ENCODE data around the gene FOXO1. TPM values are rescaled to one million over a fixed set of nuclear protein-coding genes. Genes with fewer than 3 reads are reported as not detected.

The FOXO1 gene
- total and polyA plus RNA-seq, 2 of the 13 experiments (the other 11 are each of a cell fraction or from before 2014, with no cell fraction given), result 8.1 to 13.1 TPM

- FAIRE-seq, result no peak
- ATAC-seq, result no peak
- H3K36me3 ChIP-seq (replicated peaks in 1 of 2; ENCODE audit: control insufficient read depth in 1 of 2, insufficient read depth in 2 of 2, low read length in 2 of 2), result no peaks in the 10 kb centered on the region
- no peaks in the 10 kb centered on the region for H4K20me1 ChIP-seq (ENCODE audit: insufficient read depth, low read length)
- no peak overlapping the region for H3K27ac ChIP-seq (ENCODE audit: extremely low read length, insufficient read depth, low read length)
- no TSS peak for BruUV-seq (replicated peaks)
- TF ChIP-seq ZNF879 (CRISPR knock-in tag; IDR thresholded peaks at IDR 0.05) (no peak), ZFX (CRISPR knock-in tag; IDR thresholded peaks at IDR 0.05; ENCODE audit: low read depth) (no peak), HES4 (CRISPR knock-in tag; IDR thresholded peaks at IDR 0.05; ENCODE audit: borderline replicate concordance) (no peak)
- CTCF ChIA-PET (ENCODE audit: low intra/inter-chr PET ratio, low total read pairs), result no interaction called here
- no peak for DNase-seq (ENCODE audit: low spot score)
- no peak overlapping the region for H3K4me3 ChIP-seq (replicated peaks in 1 of 3; ENCODE audit: insufficient read depth in 1 of 3, low read depth in 2 of 3, low read length in 3 of 3)
- H3K9me3 ChIP-seq (ENCODE audit: low read length), result no peaks in the 10 kb centered on the region
- no peaks in the 10 kb centered on the region for H3K4me1 ChIP-seq (ENCODE audit: insufficient read depth, low read length)
- H2AFZ ChIP-seq (ENCODE audit: low read length), result no peak overlapping the region
- no peak overlapping the region for H3K4me2 ChIP-seq (ENCODE audit: low read depth, low read length)
- 33% methylated on average over 3 of the region's 3 CpGs for WGBS (ENCODE audit: low lambda C conversion rate)
- no peak overlapping the region for H3K9ac ChIP-seq (ENCODE audit: insufficient read depth, low read depth, low read length)
- H3K79me2 ChIP-seq (ENCODE audit: insufficient read depth, low read length), result no peaks in the 10 kb centered on the region
- no peaks in the 10 kb centered on the region for H3K27me3 ChIP-seq (ENCODE audit: control insufficient read depth in 1 of 2, insufficient read depth in 2 of 2, low read length in 2 of 2)
- in situ Hi-C loops (cut with HindIII; ENCODE audit: extremely low pct_ligation_motif_present, low pct_unique_long_range_greater_than_20kb), result loop anchor here (10.0 to 25.0 kb wide), 2 partner anchors 901 to 1014 kb away; no protein-coding TSS in a partner anchor
- intact Hi-C loops (cut with micrococcal nuclease; ENCODE audit: unreplicated experiment), result no loop called here
- POLR2A ChIA-PET, result no interaction called here
Observed at GRCh38 chr13:40688781-40689180, 22.3 kb upstream of the FOXO1 start.

DNA sequence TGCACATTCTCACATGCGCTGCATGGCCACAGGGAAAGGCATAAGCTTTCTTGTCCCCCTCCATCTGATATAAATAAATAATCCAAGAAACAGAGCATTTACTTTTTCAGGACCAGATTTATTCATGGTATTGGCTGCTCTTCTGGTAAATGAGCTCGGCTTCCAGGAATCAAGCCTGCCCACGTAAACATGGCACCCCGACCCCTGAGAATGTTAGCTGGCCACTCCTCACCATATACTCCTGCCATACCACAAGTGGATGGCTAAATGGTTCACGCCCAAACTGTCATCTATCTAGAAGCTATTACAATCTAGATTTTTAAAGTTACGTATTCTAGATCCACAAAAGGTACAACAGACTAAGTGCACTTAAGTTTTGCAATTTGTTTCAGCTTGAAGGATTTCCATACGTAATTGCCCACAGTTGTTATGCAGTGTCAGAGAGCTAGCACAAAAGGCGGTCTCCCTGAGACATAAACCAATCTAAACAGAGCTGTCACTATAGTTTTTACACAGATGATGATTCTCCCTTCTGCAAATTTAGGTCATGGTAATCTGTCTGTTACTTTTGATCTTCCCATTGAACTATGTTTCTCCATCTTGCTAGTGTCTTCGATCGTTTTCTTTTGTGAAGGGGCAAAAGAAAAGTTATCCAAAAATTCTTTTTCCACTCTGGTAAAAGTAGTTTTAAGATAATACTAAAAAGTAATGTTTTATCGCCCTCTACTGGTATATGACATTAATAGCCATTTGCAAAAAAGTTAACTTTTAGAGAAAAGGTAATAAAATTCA, 16.2 kb upstream of the FOXO1 start:
- peak; percentile 82 for TF ChIP-seq STAG1 (CRISPR knock-in tag; IDR thresholded peaks at IDR 0.05)
- TF ChIP-seq TSC22D2 (CRISPR knock-in tag; IDR thresholded peaks at IDR 0.05; ENCODE audit: borderline replicate concordance), result no peak
- TF ChIP-seq ZNF607 (CRISPR knock-in tag; IDR thresholded peaks at IDR 0.05; ENCODE audit: borderline replicate concordance), result no peak
- TF ChIP-seq NCOA1 (CRISPR knock-in tag; IDR thresholded peaks at IDR 0.05), result no peak
- no peak for TF ChIP-seq ZBTB20 (CRISPR knock-in tag; IDR thresholded peaks at IDR 0.05; ENCODE audit: borderline replicate concordance, low read depth)
- TF ChIP-seq ATF1 (CRISPR knock-in tag; IDR thresholded peaks at IDR 0.05), result no peak
- Histone ChIP-seq H3K27ac (ENCODE audit: extremely low read length, insufficient read depth, low read length) (no peak overlapping the region), H4K20me1 (ENCODE audit: insufficient read depth, low read length) (no peaks in the 10 kb centered on the region), H3K79me2 (ENCODE audit: insufficient read depth, low read length) (no peaks in the 10 kb centered on the region), H3K4me3 (replicated peaks in 1 of 3; ENCODE audit: insufficient read depth in 1 of 3, low read depth in 2 of 3, low read length in 3 of 3) (no peak overlapping the region), H3K9me3 (ENCODE audit: low read length) (no peaks in the 10 kb centered on the region), H2AFZ (ENCODE audit: low read length) (no peak overlapping the region), H3K4me2 (ENCODE audit: low read depth, low read length) (0 out of 2 replicates have a peak overlapping the region, but pooled peaks have one; percentile 14), H3K9ac (ENCODE audit: insufficient read depth, low read depth, low read length) (no peak overlapping the region), H3K4me1 (ENCODE audit: insufficient read depth, low read length) (peaks cover 23% of the 10 kb centered on the region), H3K36me3 (replicated peaks in 1 of 2; ENCODE audit: control insufficient read depth in 1 of 2, insufficient read depth in 2 of 2, low read length in 2 of 2) (no peaks in the 10 kb centered on the region), H3K27me3 (ENCODE audit: control insufficient read depth in 1 of 2, insufficient read depth in 2 of 2, low read length in 2 of 2) (no peaks in the 10 kb centered on the region)
- intact Hi-C loops (cut with micrococcal nuclease; ENCODE audit: unreplicated experiment), result loop anchor here (1.0 kb wide), 3 partner anchors 613 to 998 kb away; no protein-coding TSS in a partner anchor
- ATAC-seq (peak; percentile 36; the same call in 1 of the 3 replicates), FAIRE-seq (peak; percentile 28), DNase-seq (ENCODE audit: low spot score) (no peak)
- in situ Hi-C loops (cut with HindIII; ENCODE audit: extremely low pct_ligation_motif_present, low pct_unique_long_range_greater_than_20kb), result loop anchor here (5.0 to 25.0 kb wide), 4 partner anchors 610 to 1008 kb away; no protein-coding TSS in a partner anchor
- BruUV-seq (replicated peaks), result no TSS peak
- ChIA-PET POLR2A (interaction anchor here (1.2 kb wide), 1 partner anchor 613 kb away, joined by 3 read pairs; no protein-coding TSS in a partner anchor), CTCF (ENCODE audit: low intra/inter-chr PET ratio, low total read pairs) (interaction anchor here (2.0 to 2.7 kb wide), 3 partner anchors 613 to 998 kb away, joined by 13 to 32 read pairs (median 19); no protein-coding TSS in a partner anchor)
- WGBS (ENCODE audit: low lambda C conversion rate), result 47% methylated on average over 11 of the region's 11 CpGs
